Thyroid gland (tissue), 4 donors: ENCODE data around the gene MSX2. TPM values are rescaled to one million over a fixed set of nuclear protein-coding genes. Genes with fewer than 3 reads are reported as not detected.

Experiments
- DNase-seq, 2 donors: peaks; one replicate each; pipeline ENCODE4 v3.0.0-alpha.2; 2019
- H3K27ac ChIP-seq, 3 donors: fragments of 200-600 bp; sonication (generic); 1 replicate in 2 of 3; 2 replicates in 1 of 3; pipeline ENCODE4 v1.5.1; 2016 to 2019; ENCODE audit warnings: mild to moderate bottlenecking in 1 of 3, moderate library complexity in 1 of 3
- H3K27me3 ChIP-seq: fragments of 200-600 bp; sonication (generic); one replicate; pipeline ENCODE4 v1.5.1; 2019
- H3K36me3 ChIP-seq, 2 donors: fragments of 200-600 bp; sonication (generic); one replicate each; pipeline ENCODE4 v1.5.1; 2016 to 2019
- H3K4me1 ChIP-seq, 2 donors: fragments of 200-600 bp; sonication (generic); one replicate each; pipeline ENCODE4 v1.5.1; 2017 to 2019
- H3K4me3 ChIP-seq, 3 donors: fragments of 200-600 bp; sonication (generic); replicated peaks in 1 of 3; 1 replicate in 2 of 3; 2 replicates in 1 of 3; pipeline ENCODE4 v1.5.1; 2016; ENCODE audit warnings: mild to moderate bottlenecking in 1 of 3
- H3K9me3 ChIP-seq: fragments of 200-600 bp; sonication (generic); one replicate; pipeline ENCODE4 v1.5.1; 2017
- CTCF ChIP-seq, 6 experiments: fragments of 200-600 bp in 3 of 6; fragments of 450-650 bp in 3 of 6; sonication (generic) in 3 of 6; IDR thresholded peaks; one replicate each; pipeline ENCODE4 v1.5.1; 2016 to 2019; ENCODE audit warnings: antibody characterized with exemption in 6 of 6, mild to moderate bottlenecking in 2 of 6, inconsistent platforms in 1 of 6, moderate library complexity in 1 of 6
- POLR2A ChIP-seq, 2 donors: fragments of 450-650 bp; IDR thresholded peaks; one replicate each; pipeline ENCODE4 v1.6.1; 2017; ENCODE audit warnings: antibody characterized with exemption in 2 of 2, mild to moderate bottlenecking in 2 of 2, moderate library complexity in 1 of 2
- WGBS, 2 donors: methylation state at CpG; one replicate each; pipeline ENCODE4 v1.1.5; 2017; 5-methylcytosine and 5-hydroxymethylcytosine counted together
- intact Hi-C: fragments of 100-400 bp; cut with DNase I; formaldehyde crosslinking; loops from one replicate; pipeline ENCODE4 v1.15.1; 2023
- total RNA-seq, 4 donors: library from RNA; depleted of rRNA; stranded (reverse); fragments of >200 nt; gene quantifications; one replicate each; pipeline ENCODE4 v1.2.3, GENCODE V29; 2016

The MSX2 gene
- total RNA-seq, 4 donors from 2014 or later: 0.29 to 1.3 (median 0.42) TPM

- Histone ChIP-seq H3K27me3 (no peaks in the 10 kb centered on the region), H3K4me1 (no peaks in the 10 kb centered on the region), H3K9me3 (no peaks in the 10 kb centered on the region), H3K27ac (no peak overlapping the region), H3K36me3 (no peaks in the 10 kb centered on the region), H3K4me3 (no peak overlapping the region)
- no peak for DNase-seq
- 87% methylated on average over 11 of the region's 11 CpGs for WGBS, 2 donors
- no peak for TF ChIP-seq POLR2A (IDR thresholded peaks at IDR 0.05)
- no peak for TF ChIP-seq CTCF (IDR thresholded peaks at IDR 0.05)
- intact Hi-C loops: no loop called here
Measured at GRCh38 chr5:174707671-174708070, 16.7 kb upstream of the MSX2 start.

GRCh38 chr5:174708476-174709207 lies 15.7 kb upstream of the MSX2 start:
- intact Hi-C loops: no loop called here
- Histone ChIP-seq H3K27ac (no peak overlapping the region), H3K9me3 (no peaks in the 10 kb centered on the region), H3K4me3 (no peak overlapping the region), H3K4me1 (no peaks in the 10 kb centered on the region), H3K36me3 (no peaks in the 10 kb centered on the region), H3K27me3 (no peaks in the 10 kb centered on the region)
- no peak for TF ChIP-seq CTCF (IDR thresholded peaks at IDR 0.05)
- TF ChIP-seq POLR2A (IDR thresholded peaks at IDR 0.05): no peak
- 58 to 61% methylated on average over 20 of the region's 20 CpGs for WGBS, 2 donors
- DNase-seq: no peak

GRCh38 chr5:174714751-174715150 lies 9.6 kb upstream of the MSX2 start:
- Histone ChIP-seq H3K27me3 (peaks cover 6% of the 10 kb centered on the region), H3K27ac (no peak overlapping the region), H3K9me3 (no peaks in the 10 kb centered on the region), H3K4me1 (no peaks in the 10 kb centered on the region), H3K4me3 (no peak overlapping the region), H3K36me3 (no peaks in the 10 kb centered on the region)
- intact Hi-C loops: no loop called here
- no peak for DNase-seq
- TF ChIP-seq POLR2A (IDR thresholded peaks at IDR 0.05): no peak
- TF ChIP-seq CTCF (IDR thresholded peaks at IDR 0.05): no peak

GRCh38 chr5:174715804-174716203 lies 8.6 kb upstream of the MSX2 start:
- DNase-seq: no peak
- no peak for TF ChIP-seq CTCF (IDR thresholded peaks at IDR 0.05)
- TF ChIP-seq POLR2A (IDR thresholded peaks at IDR 0.05): no peak
- Histone ChIP-seq H3K9me3 (no peaks in the 10 kb centered on the region), H3K4me1 (peaks cover 0 to 5% of the 10 kb centered on the region in 2 donors), H3K4me3 (no peak overlapping the region), H3K36me3 (no peaks in the 10 kb centered on the region), H3K27me3 (peaks cover 16% of the 10 kb centered on the region), H3K27ac (no peak overlapping the region)
- WGBS, 2 donors: 67 to 75% methylated on average over 3 of the region's 3 CpGs
- intact Hi-C loops: no loop called here

- Histone ChIP-seq H3K9me3 (no peaks in the 10 kb centered on the region), H3K4me3 (no peak overlapping the region), H3K27ac (no peak overlapping the region), H3K27me3 (peaks cover 34% of the 10 kb centered on the region), H3K4me1 (peaks cover 0 to 10% of the 10 kb centered on the region in 2 donors), H3K36me3 (no peaks in the 10 kb centered on the region)
- TF ChIP-seq POLR2A (IDR thresholded peaks at IDR 0.05) (no peak), CTCF (IDR thresholded peaks at IDR 0.05) (no peak)
- intact Hi-C loops: no loop called here
- no peak for DNase-seq
- 19 to 25% methylated on average over 5 of the region's 5 CpGs for WGBS, 2 donors
Measured at GRCh38 chr5:174717826-174718455, 6.4 kb upstream of the MSX2 start.
